ENCODE measurements around the gene LPCAT2. TPM values are rescaled to one million over a fixed set of nuclear protein-coding genes. Genes with fewer than 3 reads are reported as not detected.

LPCAT2 gene
- total and polyA plus RNA-seq, 2 experiments from 2014 or later = 7.8 to 23.8 TPM

- no peak for TF ChIP-seq REST (IDR thresholded peaks at IDR 0.05; ENCODE audit: unreplicated experiment)
Measured at GRCh38 chr16:55506083-55506482, 2.8 kb upstream of the LPCAT2 start (continued).

- Histone ChIP-seq H2AFZ (no peak overlapping the region), H3F3A (replicated peaks; ENCODE audit: low read depth) (0 out of 2 replicates have a peak, but pooled peaks cover 3% of the 10 kb centered on the region), H3K4me2 (no peak overlapping the region), H3K9me2 (ENCODE audit: insufficient read depth) (0 out of 2 replicates have a peak, but pooled peaks cover 5% of the 10 kb centered on the region), H3K79me2 (replicated peaks; ENCODE audit: insufficient read depth) (peaks cover 10% of the 10 kb centered on the region), H3K27ac (ENCODE audit: low read depth) (no peak overlapping the region), H3K27me3 (ENCODE audit: insufficient read depth) (no peaks in the 10 kb centered on the region), H3K4me1 (ENCODE audit: insufficient read depth) (peaks cover 9% of the 10 kb centered on the region), H3K4me3 (no peak overlapping the region), H3K36me3 (ENCODE audit: insufficient read depth) (no peaks in the 10 kb centered on the region; the same call in 1 of the 2 replicates), H4K20me1 (replicated peaks; ENCODE audit: insufficient read depth) (no peaks in the 10 kb centered on the region)
- peaks cover 13% of the 10 kb centered on the region for H3K36me3 Mint-ChIP-seq (ENCODE audit: low read depth)
- peaks cover under 1% of the 10 kb centered on the region; the same call in 1 of the 3 replicates for H3K9me3 Mint-ChIP-seq
- H3K4me1 Mint-ChIP-seq = peaks cover 11% of the 10 kb centered on the region; the same call in 2 of the 3 replicates
- ATAC-seq (no peak), DNase-seq (ENCODE audit: low spot score) (no peak)
- H3K27me3 Mint-ChIP-seq (ENCODE audit: insufficient read depth, low read depth, poor library complexity) = peaks cover 9% of the 10 kb centered on the region
- H3K27ac Mint-ChIP-seq = no peak overlapping the region
- no peak overlapping the region for H3K4me3 Mint-ChIP-seq
- TF ChIP-seq CTCF (conservative IDR thresholded peaks at IDR 0.05; ENCODE audit: low read depth in 2 of 2) (no peak), JUNB (IDR thresholded peaks at IDR 0.05; ENCODE audit: unreplicated experiment) (no peak), ZNF462 (CRISPR knock-in tag; IDR thresholded peaks at IDR 0.05) (no peak), REST (IDR thresholded peaks at IDR 0.05; ENCODE audit: unreplicated experiment) (no peak), POLR2AphosphoS5 (IDR thresholded peaks at IDR 0.05; ENCODE audit: low read depth) (no peak), EZH2phosphoT487 (IDR thresholded peaks at IDR 0.05; ENCODE audit: unreplicated experiment) (no peak), ZNF114 (CRISPR knock-in tag; IDR thresholded peaks at IDR 0.05) (no peak), STAT1 (IDR thresholded peaks at IDR 0.05; ENCODE audit: unreplicated experiment) (no peak), NANOG (IDR thresholded peaks at IDR 0.05; ENCODE audit: borderline replicate concordance) (no peak), ZNF331 (CRISPR knock-in tag; IDR thresholded peaks at IDR 0.05; ENCODE audit: low read depth) (no peak)
Measured at GRCh38 chr16:55506708-55507107, 2.2 kb upstream of the LPCAT2 start.
